Measurements from ENCODE around the gene MRPL20. TPM values are rescaled to one million over a fixed set of nuclear protein-coding genes. Genes with fewer than 3 reads are reported as not detected.

Gene MRPL20
- total and polyA plus RNA-seq, 9 of the 15 experiments (the other 6 are each of a cell fraction or from before 2014, with no cell fraction given), result 180 to 671 (median 229) TPM

DNA sequence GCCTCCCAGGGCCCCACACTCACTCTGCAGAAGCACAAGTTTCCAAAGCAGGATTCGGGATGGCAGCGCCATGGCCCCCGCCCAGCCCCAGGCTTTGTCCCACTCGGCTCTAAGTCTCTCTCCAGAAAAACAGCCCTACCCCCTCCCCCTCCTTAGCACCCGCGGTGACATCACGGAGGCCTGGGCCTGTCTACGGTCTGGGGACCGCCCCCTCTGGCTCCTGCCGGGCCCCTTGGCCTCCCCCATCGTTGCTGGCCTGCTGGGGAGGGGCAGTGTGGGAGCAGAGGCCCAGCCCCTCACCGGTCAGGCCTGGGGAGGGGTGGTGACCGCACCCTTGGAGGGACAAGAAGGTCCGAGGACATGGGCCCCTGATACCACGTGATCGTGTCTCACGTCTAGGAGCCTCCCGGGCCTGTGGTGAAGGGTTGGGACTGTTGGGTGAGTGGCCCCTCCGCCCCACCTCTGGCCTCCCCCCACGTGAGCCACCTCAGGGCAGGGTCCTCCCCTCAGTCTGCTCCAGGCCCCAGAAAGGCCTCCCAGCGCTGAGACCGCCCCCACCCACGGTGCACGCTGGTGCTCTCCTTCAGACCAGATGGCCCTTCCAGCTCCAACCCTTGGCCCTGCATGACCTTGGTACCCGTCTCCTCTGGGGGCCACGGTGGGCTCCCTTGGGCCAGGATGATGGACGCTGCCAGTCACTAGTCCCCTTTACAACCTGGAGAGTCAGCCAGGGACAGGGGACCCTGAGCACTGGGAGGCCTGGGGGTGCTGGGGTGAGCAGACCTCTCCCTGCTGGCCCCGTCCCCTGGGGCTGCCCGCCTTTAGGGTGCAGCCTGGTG is 48.4 kb downstream of the MRPL20 start, which contains the start of gene MXRA8 (continued):
- TF ChIP-seq JUN (IDR thresholded peaks at IDR 0.05; ENCODE audit: borderline replicate concordance, low read depth, low read length), result 0 out of 2 replicates have a peak, but pooled peaks have one; percentile 22
- TF ChIP-seq JUN (CRISPR knock-in tag; IDR thresholded peaks at IDR 0.05; ENCODE audit: borderline replicate concordance), result no peak
- no peak for TF ChIP-seq FOXK1 (CRISPR knock-in tag; IDR thresholded peaks at IDR 0.05; ENCODE audit: borderline replicate concordance)
- TF ChIP-seq PHB (CRISPR knock-in tag; IDR thresholded peaks at IDR 0.05), result no peak
- no peak for TF ChIP-seq HDAC3 (IDR thresholded peaks at IDR 0.05; ENCODE audit: borderline replicate concordance, partially characterized antibody)
- no peak for TF ChIP-seq RHOXF2B (CRISPR knock-in tag; conservative IDR thresholded peaks at IDR 0.05)
- TF ChIP-seq HLTF (IDR thresholded peaks at IDR 0.05), result no peak
- peak; percentile 79 for TF ChIP-seq L3MBTL2 (IDR thresholded peaks at IDR 0.05)
- TF ChIP-seq, protein P1, sequence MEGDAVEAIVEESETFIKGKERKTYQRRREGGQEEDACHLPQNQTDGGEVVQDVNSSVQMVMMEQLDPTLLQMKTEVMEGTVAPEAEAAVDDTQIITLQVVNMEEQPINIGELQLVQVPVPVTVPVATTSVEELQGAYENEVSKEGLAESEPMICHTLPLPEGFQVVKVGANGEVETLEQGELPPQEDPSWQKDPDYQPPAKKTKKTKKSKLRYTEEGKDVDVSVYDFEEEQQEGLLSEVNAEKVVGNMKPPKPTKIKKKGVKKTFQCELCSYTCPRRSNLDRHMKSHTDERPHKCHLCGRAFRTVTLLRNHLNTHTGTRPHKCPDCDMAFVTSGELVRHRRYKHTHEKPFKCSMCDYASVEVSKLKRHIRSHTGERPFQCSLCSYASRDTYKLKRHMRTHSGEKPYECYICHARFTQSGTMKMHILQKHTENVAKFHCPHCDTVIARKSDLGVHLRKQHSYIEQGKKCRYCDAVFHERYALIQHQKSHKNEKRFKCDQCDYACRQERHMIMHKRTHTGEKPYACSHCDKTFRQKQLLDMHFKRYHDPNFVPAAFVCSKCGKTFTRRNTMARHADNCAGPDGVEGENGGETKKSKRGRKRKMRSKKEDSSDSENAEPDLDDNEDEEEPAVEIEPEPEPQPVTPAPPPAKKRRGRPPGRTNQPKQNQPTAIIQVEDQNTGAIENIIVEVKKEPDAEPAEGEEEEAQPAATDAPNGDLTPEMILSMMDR (IDR thresholded peaks at IDR 0.05 in 2 of 3, conservative IDR thresholded peaks at IDR 0.05 in 1 of 3; ENCODE audit: insufficient read depth in 2 of 3, low read depth in 1 of 3, low read length in 3 of 3), result no peak
- TF ChIP-seq NFIC (IDR thresholded peaks at IDR 0.05), result peak; percentile 62; the same call in 1 of the 2 replicates
- no peak for TF ChIP-seq IFI16 (CRISPR knock-in tag; IDR thresholded peaks at IDR 0.05)
- TF ChIP-seq TRIM24 (IDR thresholded peaks at IDR 0.05), result peak in 1 of 2 experiments; percentile 47; a peak in 1 of 4 replicates
- no peak for TF ChIP-seq BMI1 (IDR thresholded peaks at IDR 0.05; ENCODE audit: low read length)
- no peak for TF ChIP-seq SMARCB1 (IDR thresholded peaks at IDR 0.05; ENCODE audit: insufficient read length, low read depth)
- no peak for TF ChIP-seq FOSL1 (tag; conservative IDR thresholded peaks at IDR 0.05)
- TF ChIP-seq, protein P2, sequence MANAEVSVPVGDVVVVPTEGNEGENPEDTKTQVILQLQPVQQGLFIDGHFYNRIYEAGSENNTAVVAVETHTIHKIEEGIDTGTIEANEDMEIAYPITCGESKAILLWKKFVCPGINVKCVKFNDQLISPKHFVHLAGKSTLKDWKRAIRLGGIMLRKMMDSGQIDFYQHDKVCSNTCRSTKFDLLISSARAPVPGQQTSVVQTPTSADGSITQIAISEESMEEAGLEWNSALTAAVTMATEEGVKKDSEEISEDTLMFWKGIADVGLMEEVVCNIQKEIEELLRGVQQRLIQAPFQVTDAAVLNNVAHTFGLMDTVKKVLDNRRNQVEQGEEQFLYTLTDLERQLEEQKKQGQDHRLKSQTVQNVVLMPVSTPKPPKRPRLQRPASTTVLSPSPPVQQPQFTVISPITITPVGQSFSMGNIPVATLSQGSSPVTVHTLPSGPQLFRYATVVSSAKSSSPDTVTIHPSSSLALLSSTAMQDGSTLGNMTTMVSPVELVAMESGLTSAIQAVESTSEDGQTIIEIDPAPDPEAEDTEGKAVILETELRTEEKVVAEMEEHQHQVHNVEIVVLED (CRISPR knock-in tag; IDR thresholded peaks at IDR 0.05), result no peak
- peak; percentile 84 for TF ChIP-seq ATF7 (IDR thresholded peaks at IDR 0.05)
- peak; percentile 69 for TF ChIP-seq SMAD4 (CRISPR knock-in tag; conservative IDR thresholded peaks at IDR 0.05)
- TF ChIP-seq ZNF263 (CRISPR knock-in tag; IDR thresholded peaks at IDR 0.05; ENCODE audit: borderline replicate concordance), result no peak
- peak; percentile 72 for TF ChIP-seq RBFOX2 (IDR thresholded peaks at IDR 0.05; ENCODE audit: low read depth, low read length)
- TF ChIP-seq, protein P3, sequence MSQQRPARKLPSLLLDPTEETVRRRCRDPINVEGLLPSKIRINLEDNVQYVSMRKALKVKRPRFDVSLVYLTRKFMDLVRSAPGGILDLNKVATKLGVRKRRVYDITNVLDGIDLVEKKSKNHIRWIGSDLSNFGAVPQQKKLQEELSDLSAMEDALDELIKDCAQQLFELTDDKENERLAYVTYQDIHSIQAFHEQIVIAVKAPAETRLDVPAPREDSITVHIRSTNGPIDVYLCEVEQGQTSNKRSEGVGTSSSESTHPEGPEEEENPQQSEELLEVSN (IDR thresholded peaks at IDR 0.05; ENCODE audit: borderline replicate concordance in 1 of 2, extremely low read depth in 1 of 2, insufficient read depth in 1 of 2, insufficient read length in 1 of 2, low read depth in 1 of 2, low read length in 1 of 2, poor library complexity in 1 of 2, severe bottlenecking in 1 of 2), result peak in 1 of 2 experiments; percentile 45
- TF ChIP-seq KLF13 (tag; IDR thresholded peaks at IDR 0.05; ENCODE audit: borderline replicate concordance, low read depth), result peak; percentile 66; the same call in 1 of the 2 replicates
- no peak; the same call in none of the 2 replicates for TF ChIP-seq ARID1B (IDR thresholded peaks at IDR 0.05)
- no peak for TF ChIP-seq ZNF507 (tag; conservative IDR thresholded peaks at IDR 0.05)
